Erythroblast (primary cell): ENCODE measurements around the gene PHF3.

Experiments used
- GATA1 ChIP-seq: IDR thresholded peaks from 2 replicates; pipeline ENCODE4 v1.6.1; 2011; ENCODE audit warnings: low read depth, mild to moderate bottlenecking, control low read depth, low read length, moderate library complexity
- POLR2A ChIP-seq: IDR thresholded peaks from 2 replicates; pipeline ENCODE4 v1.6.1; 2011; ENCODE audit warnings: mild to moderate bottlenecking, low read length

DNA sequence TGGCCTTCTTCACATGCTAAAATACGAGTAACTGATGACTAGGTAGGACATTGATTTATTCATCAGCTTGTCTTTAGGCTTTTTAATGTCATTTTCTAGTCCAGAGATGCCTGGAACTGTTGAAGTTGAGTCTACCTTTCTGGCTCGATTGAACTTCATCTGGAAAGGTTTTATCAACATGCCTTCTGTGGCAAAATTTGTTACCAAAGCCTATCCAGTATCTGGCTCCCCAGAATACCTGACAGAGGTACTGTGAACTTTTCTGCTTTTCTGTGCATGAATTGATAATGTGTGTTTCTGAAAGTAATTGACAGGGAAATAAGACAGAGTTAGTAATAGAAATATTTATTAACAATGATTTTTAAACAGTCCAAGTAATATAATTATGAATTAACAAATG, 71.0 kb downstream of the PHF3 start:
- TF ChIP-seq POLR2A (no peak), GATA1 (no peak)
